Ishikawa (cell line): ENCODE results near the gene TMCO2.

ENCODE experiments used
- CEBPB ChIP-seq: IDR thresholded peaks from 2 replicates; pipeline ENCODE4 v1.6.1; 2012
- CREB1 ChIP-seq: IDR thresholded peaks from 2 replicates; pipeline ENCODE4 v1.6.1; 2012; ENCODE audit warnings: low read depth
- MAX ChIP-seq: IDR thresholded peaks from 2 replicates; pipeline ENCODE4 v1.6.1; 2012

- TF ChIP-seq CEBPB (no peak), CREB1 (no peak), MAX (no peak)
These were observed 53.3 kb downstream of the TMCO2 start for GRCh38 chr1:40301066-40301465.
